HEK293 (cell line): Measurements from ENCODE around the gene SLC1A7.

ENCODE experiments used
- CTCF ChIA-PET: fragments of 350-600 bp; formaldehyde crosslinking; extraction: SDS; loops from one replicate; lab custom pipeline; 2021; ENCODE audit warnings: antibody characterized with exemption; lab: Yijun Ruan, JAX
- POLR2A ChIA-PET: fragments of 300-600 bp; formaldehyde crosslinking; extraction: SDS; loops from one replicate; lab custom pipeline; 2020; ENCODE audit warnings: antibody characterized with exemption, inconsistent platforms; lab: Yijun Ruan, JAX
- H3K27ac ChIP-seq: fragments of 200-500 bp; sonication (Bioruptor generic); 2 replicates; pipeline ENCODE4 v1.5.1; 2014; ENCODE audit warnings: low read depth, low read length, control low read depth, inconsistent platforms; ENCODE audit errors: extremely low read depth
- H3K36me3 ChIP-seq, 2 experiments: fragments of 200-500 bp in 1 of 2; sonication (Bioruptor generic) in 1 of 2; 1 replicate in 1 of 2; 2 replicates in 1 of 2; pipeline ENCODE4 v1.5.1; 2014 to 2017; ENCODE audit warnings: inconsistent platforms in 2 of 2, low read length in 2 of 2; ENCODE audit not compliant: control insufficient read depth in 2 of 2, insufficient read depth in 1 of 2
- H3K4me1 ChIP-seq: fragments of 200-500 bp; sonication (Bioruptor generic); 2 replicates; pipeline ENCODE4 v1.5.1; 2014; ENCODE audit warnings: mild to moderate bottlenecking, low read length, inconsistent platforms; ENCODE audit not compliant: control insufficient read depth, insufficient read depth
- H3K4me3 ChIP-seq: 2 replicates; pipeline ENCODE4 v1.5.1; 2011; ENCODE audit warnings: low read depth, mild to moderate bottlenecking, control low read depth, low read length, moderate library complexity
- H3K9me3 ChIP-seq: fragments of 200-500 bp; sonication (Bioruptor generic); 2 replicates; pipeline ENCODE4 v1.5.1; 2014; ENCODE audit warnings: low read depth, low read length, inconsistent platforms; ENCODE audit not compliant: control insufficient read depth, insufficient read depth
- FEZF1 ChIP-seq: fragments of 450-650 bp; formaldehyde crosslinking; IDR thresholded peaks from 2 replicates; pipeline ENCODE4 v1.5.1; 2016; ENCODE audit warnings: missing biosample characterization, missing genetic modification characterization
- KLF8 ChIP-seq: fragments of 450-650 bp; formaldehyde crosslinking; IDR thresholded peaks from 2 replicates; pipeline ENCODE4 v1.5.1; 2016; ENCODE audit warnings: missing biosample characterization, missing genetic modification characterization
- ZFHX2 ChIP-seq: fragments of 450-650 bp; formaldehyde crosslinking; conservative IDR thresholded peaks from 2 replicates; pipeline ENCODE4 v1.5.1; 2016; ENCODE audit warnings: missing biosample characterization, missing genetic modification characterization
- ZNF112 ChIP-seq: fragments of 450-650 bp; formaldehyde crosslinking; IDR thresholded peaks from 2 replicates; pipeline ENCODE4 v1.5.0; 2017; ENCODE audit warnings: missing biosample characterization, missing genetic modification characterization
- ZNF138 ChIP-seq: fragments of 450-650 bp; formaldehyde crosslinking; IDR thresholded peaks from 2 replicates; pipeline ENCODE4 v1.5.1; 2016; ENCODE audit warnings: missing biosample characterization, missing genetic modification characterization, borderline replicate concordance
- ZNF169 ChIP-seq: fragments of 450-650 bp; formaldehyde crosslinking; IDR thresholded peaks from 2 replicates; pipeline ENCODE4 v1.5.1; 2016; ENCODE audit warnings: missing biosample characterization, missing genetic modification characterization
- ZNF354C ChIP-seq: fragments of 450-650 bp; formaldehyde crosslinking; IDR thresholded peaks from 2 replicates; pipeline ENCODE4 v1.5.1; 2016; ENCODE audit warnings: missing biosample characterization, missing genetic modification characterization, low read depth, borderline replicate concordance
- ZNF610 ChIP-seq: fragments of 450-650 bp; formaldehyde crosslinking; IDR thresholded peaks from 2 replicates; pipeline ENCODE4 v1.5.1; 2016; ENCODE audit warnings: missing biosample characterization, missing genetic modification characterization, borderline replicate concordance
- ZNF624 ChIP-seq: fragments of 450-650 bp; formaldehyde crosslinking; IDR thresholded peaks from 2 replicates; pipeline ENCODE4 v1.5.1; 2017; ENCODE audit warnings: missing biosample characterization, missing genetic modification characterization
- ZNF654 ChIP-seq: fragments of 450-650 bp; formaldehyde crosslinking; IDR thresholded peaks from 2 replicates; pipeline ENCODE4 v1.5.1; 2016; ENCODE audit warnings: low read depth, missing biosample characterization, missing genetic modification characterization
- ZNF701 ChIP-seq: fragments of 450-650 bp; formaldehyde crosslinking; IDR thresholded peaks from 2 replicates; pipeline ENCODE4 v1.5.1; 2016; ENCODE audit warnings: missing biosample characterization, missing genetic modification characterization
- ZNF768 ChIP-seq: fragments of 450-650 bp; formaldehyde crosslinking; IDR thresholded peaks from 2 replicates; pipeline ENCODE4 v1.5.1; 2018; ENCODE audit warnings: missing biosample characterization, mild to moderate bottlenecking, missing genetic modification characterization
- TF ChIP-seq, protein P1 (sequence below): fragments of 450-650 bp; formaldehyde crosslinking; IDR thresholded peaks from 2 replicates; pipeline ENCODE4 v1.5.1; 2016; ENCODE audit warnings: missing biosample characterization, missing genetic modification characterization
- TF ChIP-seq, protein P2 (sequence below): fragments of 450-650 bp; formaldehyde crosslinking; conservative IDR thresholded peaks from 2 replicates; pipeline ENCODE4 v1.5.1; 2016; ENCODE audit warnings: low read depth, missing biosample characterization, missing genetic modification characterization
- TF ChIP-seq, protein P3 (sequence below): fragments of 450-650 bp; formaldehyde crosslinking; IDR thresholded peaks from 2 replicates; pipeline ENCODE4 v1.5.1; 2016; ENCODE audit warnings: missing biosample characterization, missing genetic modification characterization, borderline replicate concordance
- TF ChIP-seq, protein P4 (sequence below): fragments of 450-650 bp; formaldehyde crosslinking; IDR thresholded peaks from 2 replicates; pipeline ENCODE4 v1.5.1; 2016; ENCODE audit warnings: missing biosample characterization, missing genetic modification characterization
- TF ChIP-seq, protein P5 (sequence below): fragments of 450-650 bp; formaldehyde crosslinking; IDR thresholded peaks from 2 replicates; pipeline ENCODE4 v1.5.1; 2016; ENCODE audit warnings: missing biosample characterization, missing genetic modification characterization
- TF ChIP-seq, protein P6 (sequence below): fragments of 450-650 bp; formaldehyde crosslinking; IDR thresholded peaks from 2 replicates; pipeline ENCODE4 v1.5.1; 2017; ENCODE audit warnings: missing biosample characterization, missing genetic modification characterization

The SLC1A7 gene

DNA sequence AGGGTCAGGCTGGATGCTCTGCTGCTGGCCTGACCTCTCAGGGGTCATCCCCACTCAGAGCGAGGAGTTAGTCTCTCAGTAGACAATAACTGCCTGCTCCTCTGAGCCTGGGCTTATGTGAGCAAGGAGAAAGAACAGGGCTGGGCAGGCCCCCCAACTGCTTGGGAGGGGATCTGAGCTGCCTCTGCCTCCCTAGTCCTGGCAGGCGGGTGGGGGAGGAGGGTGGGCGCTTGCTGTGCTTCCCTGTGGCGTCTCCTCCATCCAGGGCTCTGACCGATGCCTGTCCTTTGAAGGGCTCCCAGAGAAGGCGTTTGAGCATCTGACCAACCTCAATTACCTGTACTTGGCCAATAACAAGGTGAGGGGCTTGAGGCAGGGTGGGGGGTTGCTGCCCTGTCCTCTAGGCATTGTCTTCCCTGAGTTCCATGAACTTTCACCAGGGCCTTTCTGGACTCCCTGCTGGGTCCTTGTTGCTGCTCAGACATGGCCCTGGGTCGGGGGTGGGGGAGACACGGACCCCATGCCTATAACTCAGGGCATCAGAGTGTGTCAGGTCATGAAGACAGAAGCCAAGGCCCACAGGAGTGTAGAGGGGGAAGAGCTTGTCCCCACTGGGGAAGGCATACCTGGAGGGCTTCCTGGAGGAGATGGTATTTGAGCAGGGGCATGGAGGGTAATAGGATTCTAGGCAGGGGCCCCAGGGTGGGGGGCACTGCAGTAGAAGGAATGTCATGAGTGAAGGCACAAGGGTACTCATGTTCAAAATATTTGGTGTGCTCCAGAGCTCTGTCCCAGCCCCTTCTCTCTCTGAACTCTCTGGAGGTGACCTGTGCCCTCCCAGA, 67.9 kb downstream of the SLC1A7 start:
- H3K36me3 ChIP-seq = no peaks in the 10 kb centered on the region
- TF ChIP-seq, protein P1, sequence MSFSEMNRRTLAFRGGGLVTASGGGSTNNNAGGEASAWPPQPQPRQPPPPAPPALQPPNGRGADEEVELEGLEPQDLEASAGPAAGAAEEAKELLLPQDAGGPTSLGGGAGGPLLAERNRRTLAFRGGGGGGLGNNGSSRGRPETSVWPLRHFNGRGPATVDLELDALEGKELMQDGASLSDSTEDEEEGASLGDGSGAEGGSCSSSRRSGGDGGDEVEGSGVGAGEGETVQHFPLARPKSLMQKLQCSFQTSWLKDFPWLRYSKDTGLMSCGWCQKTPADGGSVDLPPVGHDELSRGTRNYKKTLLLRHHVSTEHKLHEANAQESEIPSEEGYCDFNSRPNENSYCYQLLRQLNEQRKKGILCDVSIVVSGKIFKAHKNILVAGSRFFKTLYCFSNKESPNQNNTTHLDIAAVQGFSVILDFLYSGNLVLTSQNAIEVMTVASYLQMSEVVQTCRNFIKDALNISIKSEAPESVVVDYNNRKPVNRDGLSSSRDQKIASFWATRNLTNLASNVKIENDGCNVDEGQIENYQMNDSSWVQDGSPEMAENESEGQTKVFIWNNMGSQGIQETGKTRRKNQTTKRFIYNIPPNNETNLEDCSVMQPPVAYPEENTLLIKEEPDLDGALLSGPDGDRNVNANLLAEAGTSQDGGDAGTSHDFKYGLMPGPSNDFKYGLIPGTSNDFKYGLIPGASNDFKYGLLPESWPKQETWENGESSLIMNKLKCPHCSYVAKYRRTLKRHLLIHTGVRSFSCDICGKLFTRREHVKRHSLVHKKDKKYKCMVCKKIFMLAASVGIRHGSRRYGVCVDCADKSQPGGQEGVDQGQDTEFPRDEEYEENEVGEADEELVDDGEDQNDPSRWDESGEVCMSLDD = no peak
- TF ChIP-seq, protein P2, sequence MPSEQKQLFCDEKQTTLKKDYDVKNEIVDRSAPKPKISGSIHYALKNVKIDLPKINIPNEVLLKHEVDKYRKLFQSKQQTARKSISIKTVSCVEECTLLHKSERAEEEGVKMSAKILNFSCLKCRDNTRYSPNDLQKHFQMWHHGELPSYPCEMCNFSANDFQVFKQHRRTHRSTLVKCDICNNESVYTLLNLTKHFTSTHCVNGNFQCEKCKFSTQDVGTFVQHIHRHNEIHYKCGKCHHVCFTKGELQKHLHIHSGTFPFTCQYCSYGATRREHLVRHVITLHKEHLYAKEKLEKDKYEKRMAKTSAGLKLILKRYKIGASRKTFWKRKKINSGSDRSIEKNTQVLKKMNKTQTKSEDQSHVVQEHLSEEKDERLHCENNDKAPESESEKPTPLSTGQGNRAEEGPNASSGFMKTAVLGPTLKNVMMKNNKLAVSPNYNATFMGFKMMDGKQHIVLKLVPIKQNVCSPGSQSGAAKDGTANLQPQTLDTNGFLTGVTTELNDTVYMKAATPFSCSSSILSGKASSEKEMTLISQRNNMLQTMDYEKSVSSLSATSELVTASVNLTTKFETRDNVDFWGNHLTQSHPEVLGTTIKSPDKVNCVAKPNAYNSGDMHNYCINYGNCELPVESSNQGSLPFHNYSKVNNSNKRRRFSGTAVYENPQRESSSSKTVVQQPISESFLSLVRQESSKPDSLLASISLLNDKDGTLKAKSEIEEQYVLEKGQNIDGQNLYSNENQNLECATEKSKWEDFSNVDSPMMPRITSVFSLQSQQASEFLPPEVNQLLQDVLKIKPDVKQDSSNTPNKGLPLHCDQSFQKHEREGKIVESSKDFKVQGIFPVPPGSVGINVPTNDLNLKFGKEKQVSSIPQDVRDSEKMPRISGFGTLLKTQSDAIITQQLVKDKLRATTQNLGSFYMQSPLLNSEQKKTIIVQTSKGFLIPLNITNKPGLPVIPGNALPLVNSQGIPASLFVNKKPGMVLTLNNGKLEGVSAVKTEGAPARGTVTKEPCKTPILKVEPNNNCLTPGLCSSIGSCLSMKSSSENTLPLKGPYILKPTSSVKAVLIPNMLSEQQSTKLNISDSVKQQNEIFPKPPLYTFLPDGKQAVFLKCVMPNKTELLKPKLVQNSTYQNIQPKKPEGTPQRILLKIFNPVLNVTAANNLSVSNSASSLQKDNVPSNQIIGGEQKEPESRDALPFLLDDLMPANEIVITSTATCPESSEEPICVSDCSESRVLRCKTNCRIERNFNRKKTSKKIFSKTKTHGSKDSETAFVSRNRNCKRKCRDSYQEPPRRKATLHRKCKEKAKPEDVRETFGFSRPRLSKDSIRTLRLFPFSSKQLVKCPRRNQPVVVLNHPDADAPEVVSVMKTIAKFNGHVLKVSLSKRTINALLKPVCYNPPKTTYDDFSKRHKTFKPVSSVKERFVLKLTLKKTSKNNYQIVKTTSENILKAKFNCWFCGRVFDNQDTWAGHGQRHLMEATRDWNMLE (tag by site-specific recombination) = no peak
- TF ChIP-seq FEZF1 (tag by site-specific recombination) (no peak), KLF8 (tag by site-specific recombination) (no peak), ZNF624 (tag by site-specific recombination) (no peak), ZNF138 (tag by site-specific recombination) (no peak), ZNF354C (tag by site-specific recombination) (no peak), ZNF701 (tag by site-specific recombination) (no peak), ZNF610 (tag by site-specific recombination) (no peak), ZNF169 (tag by site-specific recombination) (no peak), ZNF654 (tag by site-specific recombination) (no peak), ZNF112 (tag by site-specific recombination) (no peak), ZNF768 (no peak), ZFHX2 (tag by site-specific recombination) (no peak)
- TF ChIP-seq, protein P3, sequence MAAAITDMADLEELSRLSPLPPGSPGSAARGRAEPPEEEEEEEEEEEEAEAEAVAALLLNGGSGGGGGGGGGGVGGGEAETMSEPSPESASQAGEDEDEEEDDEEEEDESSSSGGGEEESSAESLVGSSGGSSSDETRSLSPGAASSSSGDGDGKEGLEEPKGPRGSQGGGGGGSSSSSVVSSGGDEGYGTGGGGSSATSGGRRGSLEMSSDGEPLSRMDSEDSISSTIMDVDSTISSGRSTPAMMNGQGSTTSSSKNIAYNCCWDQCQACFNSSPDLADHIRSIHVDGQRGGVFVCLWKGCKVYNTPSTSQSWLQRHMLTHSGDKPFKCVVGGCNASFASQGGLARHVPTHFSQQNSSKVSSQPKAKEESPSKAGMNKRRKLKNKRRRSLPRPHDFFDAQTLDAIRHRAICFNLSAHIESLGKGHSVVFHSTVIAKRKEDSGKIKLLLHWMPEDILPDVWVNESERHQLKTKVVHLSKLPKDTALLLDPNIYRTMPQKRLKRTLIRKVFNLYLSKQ = no peak
- TF ChIP-seq, protein P4, sequence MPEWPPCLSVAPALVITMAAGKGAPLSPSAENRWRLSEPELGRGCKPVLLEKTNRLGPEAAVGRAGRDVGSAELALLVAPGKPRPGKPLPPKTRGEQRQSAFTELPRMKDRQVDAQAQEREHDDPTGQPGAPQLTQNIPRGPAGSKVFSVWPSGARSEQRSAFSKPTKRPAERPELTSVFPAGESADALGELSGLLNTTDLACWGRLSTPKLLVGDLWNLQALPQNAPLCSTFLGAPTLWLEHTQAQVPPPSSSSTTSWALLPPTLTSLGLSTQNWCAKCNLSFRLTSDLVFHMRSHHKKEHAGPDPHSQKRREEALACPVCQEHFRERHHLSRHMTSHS (tag by site-specific recombination) = no peak
- TF ChIP-seq, protein P5, sequence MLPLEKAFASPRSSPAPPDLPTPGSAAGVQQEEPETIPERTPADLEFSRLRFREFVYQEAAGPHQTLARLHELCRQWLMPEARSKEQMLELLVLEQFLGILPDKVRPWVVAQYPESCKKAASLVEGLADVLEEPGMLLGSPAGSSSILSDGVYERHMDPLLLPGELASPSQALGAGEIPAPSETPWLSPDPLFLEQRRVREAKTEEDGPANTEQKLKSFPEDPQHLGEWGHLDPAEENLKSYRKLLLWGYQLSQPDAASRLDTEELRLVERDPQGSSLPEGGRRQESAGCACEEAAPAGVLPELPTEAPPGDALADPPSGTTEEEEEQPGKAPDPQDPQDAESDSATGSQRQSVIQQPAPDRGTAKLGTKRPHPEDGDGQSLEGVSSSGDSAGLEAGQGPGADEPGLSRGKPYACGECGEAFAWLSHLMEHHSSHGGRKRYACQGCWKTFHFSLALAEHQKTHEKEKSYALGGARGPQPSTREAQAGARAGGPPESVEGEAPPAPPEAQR (tag by site-specific recombination) = no peak
- TF ChIP-seq, protein P6, sequence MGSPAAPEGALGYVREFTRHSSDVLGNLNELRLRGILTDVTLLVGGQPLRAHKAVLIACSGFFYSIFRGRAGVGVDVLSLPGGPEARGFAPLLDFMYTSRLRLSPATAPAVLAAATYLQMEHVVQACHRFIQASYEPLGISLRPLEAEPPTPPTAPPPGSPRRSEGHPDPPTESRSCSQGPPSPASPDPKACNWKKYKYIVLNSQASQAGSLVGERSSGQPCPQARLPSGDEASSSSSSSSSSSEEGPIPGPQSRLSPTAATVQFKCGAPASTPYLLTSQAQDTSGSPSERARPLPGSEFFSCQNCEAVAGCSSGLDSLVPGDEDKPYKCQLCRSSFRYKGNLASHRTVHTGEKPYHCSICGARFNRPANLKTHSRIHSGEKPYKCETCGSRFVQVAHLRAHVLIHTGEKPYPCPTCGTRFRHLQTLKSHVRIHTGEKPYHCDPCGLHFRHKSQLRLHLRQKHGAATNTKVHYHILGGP = no peak
- H3K9me3 ChIP-seq = no peaks in the 10 kb centered on the region
- H3K4me3 ChIP-seq = no peak overlapping the region
- CTCF ChIA-PET = no interaction called here
- no peaks in the 10 kb centered on the region for H3K4me1 ChIP-seq
- H3K27ac ChIP-seq = no peak overlapping the region
- POLR2A ChIA-PET = no interaction called here
